HL-60 (cell line): ENCODE data around the gene FYN.

Experiments
- DNase-seq, 2 experiments: peaks; one replicate each; pipeline ENCODE4 v3.0.0-alpha.2; 2010 to 2020; ENCODE audit warnings: low read depth in 1 of 2, low spot score in 1 of 2
- H3K27ac ChIP-seq: fragments of 250-450 bp; sonication (Bioruptor Pico); replicated peaks from 2 replicates; pipeline ENCODE4 v1.5.1; 2020; ENCODE audit warnings: mild to moderate bottlenecking, moderate library complexity
- H3K27me3 ChIP-seq: fragments of 250-450 bp; sonication (Bioruptor Pico); 2 replicates; pipeline ENCODE4 v1.5.1; 2021; ENCODE audit warnings: mild to moderate bottlenecking, moderate library complexity; ENCODE audit not compliant: insufficient read depth, poor library complexity, severe bottlenecking
- H3K4me3 ChIP-seq: replicated peaks from 2 replicates; pipeline ENCODE4 v1.5.1; 2011; ENCODE audit warnings: mild to moderate bottlenecking, control low read depth, low read length; ENCODE audit not compliant: insufficient read depth
- CTCF ChIP-seq: IDR thresholded peaks from one replicate; pipeline ENCODE4 v1.5.1; 2011; ENCODE audit warnings: low read length, control low read depth, inconsistent platforms; ENCODE audit not compliant: insufficient read depth
- GABPA ChIP-seq: IDR thresholded peaks from 2 replicates; pipeline ENCODE4 v1.6.1; 2012; ENCODE audit warnings: low read depth
- POLR2AphosphoS5 ChIP-seq: IDR thresholded peaks from 2 replicates; pipeline ENCODE4 v1.6.1; 2012; ENCODE audit warnings: low read depth
- REST ChIP-seq: IDR thresholded peaks from 2 replicates; pipeline ENCODE4 v1.6.1; 2012; ENCODE audit warnings: low read depth; ENCODE audit not compliant: insufficient replicate concordance
- SPI1 ChIP-seq: IDR thresholded peaks from 2 replicates; pipeline ENCODE4 v1.6.1; 2012; ENCODE audit warnings: low read depth, mild to moderate bottlenecking, borderline replicate concordance

FYN gene

GRCh38 chr6:111914617-111915016 lies 41.4 kb upstream of the FYN start:
- Histone ChIP-seq H3K27me3 (no peaks in the 10 kb centered on the region), H3K27ac (no peak overlapping the region), H3K4me3 (no peak overlapping the region)
- DNase-seq = no peak
- no peak for TF ChIP-seq REST
- TF ChIP-seq SPI1 = no peak
- TF ChIP-seq POLR2AphosphoS5 = no peak
- no peak for TF ChIP-seq CTCF
- TF ChIP-seq GABPA = no peak

GRCh38 chr6:111912904-111913303 lies 39.7 kb upstream of the FYN start:
- no peak for DNase-seq
- Histone ChIP-seq H3K27me3 (no peaks in the 10 kb centered on the region), H3K27ac (no peak overlapping the region), H3K4me3 (no peak overlapping the region)
- TF ChIP-seq GABPA (no peak), CTCF (no peak), SPI1 (no peak), REST (no peak), POLR2AphosphoS5 (no peak)

GRCh38 chr6:111911428-111911827 lies 38.2 kb upstream of the FYN start:
- Histone ChIP-seq H3K4me3 (no peak overlapping the region), H3K27me3 (no peaks in the 10 kb centered on the region), H3K27ac (no peak overlapping the region)
- no peak for TF ChIP-seq CTCF
- no peak for TF ChIP-seq REST
- TF ChIP-seq SPI1 = no peak
- no peak for TF ChIP-seq POLR2AphosphoS5
- no peak for TF ChIP-seq GABPA
- no peak for DNase-seq
